ENCODE data around the gene ATP13A1.
"Not testable (repeated sequence)": the region's sequence is repeated elsewhere in the genome, so short reads cannot be mapped to it uniquely, and the experiment has no call there.

The ATP13A1 gene

DNA sequence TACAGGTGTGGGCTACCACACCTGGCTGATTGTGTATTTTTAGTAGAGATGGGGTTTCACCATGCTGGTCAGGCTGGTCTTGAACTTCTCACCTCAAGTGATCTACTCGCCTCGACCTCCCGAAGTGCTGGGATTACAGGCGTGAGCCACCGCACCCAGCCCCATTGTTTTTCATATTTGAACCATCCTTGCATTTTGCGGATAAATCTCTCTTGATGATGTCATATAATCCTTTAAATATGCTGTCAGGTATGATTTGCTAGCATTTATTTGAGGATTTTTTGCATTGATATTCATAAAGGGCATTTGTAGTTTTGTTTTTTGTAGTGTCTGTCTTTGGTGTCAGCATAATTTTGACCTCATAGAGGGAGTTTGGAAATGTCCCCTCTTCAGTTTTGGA is 10.8 kb upstream of the ATP13A1 start:
- DNase-seq (ENCODE audit: low spot score): no peak
- TF ChIP-seq, protein P1, sequence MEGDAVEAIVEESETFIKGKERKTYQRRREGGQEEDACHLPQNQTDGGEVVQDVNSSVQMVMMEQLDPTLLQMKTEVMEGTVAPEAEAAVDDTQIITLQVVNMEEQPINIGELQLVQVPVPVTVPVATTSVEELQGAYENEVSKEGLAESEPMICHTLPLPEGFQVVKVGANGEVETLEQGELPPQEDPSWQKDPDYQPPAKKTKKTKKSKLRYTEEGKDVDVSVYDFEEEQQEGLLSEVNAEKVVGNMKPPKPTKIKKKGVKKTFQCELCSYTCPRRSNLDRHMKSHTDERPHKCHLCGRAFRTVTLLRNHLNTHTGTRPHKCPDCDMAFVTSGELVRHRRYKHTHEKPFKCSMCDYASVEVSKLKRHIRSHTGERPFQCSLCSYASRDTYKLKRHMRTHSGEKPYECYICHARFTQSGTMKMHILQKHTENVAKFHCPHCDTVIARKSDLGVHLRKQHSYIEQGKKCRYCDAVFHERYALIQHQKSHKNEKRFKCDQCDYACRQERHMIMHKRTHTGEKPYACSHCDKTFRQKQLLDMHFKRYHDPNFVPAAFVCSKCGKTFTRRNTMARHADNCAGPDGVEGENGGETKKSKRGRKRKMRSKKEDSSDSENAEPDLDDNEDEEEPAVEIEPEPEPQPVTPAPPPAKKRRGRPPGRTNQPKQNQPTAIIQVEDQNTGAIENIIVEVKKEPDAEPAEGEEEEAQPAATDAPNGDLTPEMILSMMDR (IDR thresholded peaks at IDR 0.05; ENCODE audit: extremely low read depth, missing control alignments): no peak

DNA sequence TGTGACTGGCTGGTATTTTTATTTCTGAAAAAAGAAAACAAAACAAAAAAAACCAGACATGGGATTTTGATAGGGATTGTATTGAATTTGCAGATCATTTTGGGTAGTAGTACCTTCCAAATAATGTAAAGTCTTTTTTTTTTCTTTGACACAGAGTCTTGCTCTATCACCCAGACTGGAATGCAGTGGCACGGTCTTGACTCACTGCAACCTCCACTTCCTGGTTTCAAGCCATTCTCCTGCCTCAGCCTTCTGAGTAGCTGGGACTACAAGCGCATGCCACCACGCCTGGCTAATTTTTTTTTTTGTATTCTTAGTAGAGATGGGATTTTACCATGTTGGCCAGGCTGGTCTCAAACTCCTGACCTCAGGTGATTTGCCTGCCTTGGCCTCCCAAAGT is 9.3 kb upstream of the ATP13A1 start:
- DNase-seq (ENCODE audit: low spot score): no peak
- TF ChIP-seq, protein P1 (IDR thresholded peaks at IDR 0.05; ENCODE audit: extremely low read depth, missing control alignments): no peak

DNA sequence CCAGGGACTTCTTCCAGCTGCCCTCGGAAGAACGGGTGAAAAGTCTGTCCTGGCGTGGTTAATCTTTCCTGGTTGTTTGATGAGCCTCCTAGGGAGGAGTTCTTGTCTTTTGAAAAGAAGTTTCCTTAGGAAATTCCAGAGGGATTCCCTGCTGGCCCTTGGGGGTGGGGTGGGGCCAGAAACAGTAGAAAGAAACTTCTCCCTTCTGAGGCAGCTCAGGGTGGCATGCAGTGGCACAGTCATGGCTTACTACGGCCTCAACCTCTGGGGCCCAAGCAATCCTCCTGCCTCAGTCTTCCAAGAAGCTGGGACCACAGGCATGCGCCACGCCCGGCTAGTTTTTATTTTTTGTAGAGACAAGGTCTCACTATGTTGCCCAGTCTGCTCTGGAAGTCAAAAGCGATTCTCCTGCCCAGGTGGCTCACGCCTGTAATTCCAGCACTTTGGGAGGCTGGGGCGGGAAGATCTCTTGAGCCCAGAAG is 6.6 kb upstream of the ATP13A1 start:
- TF ChIP-seq, protein P1 (IDR thresholded peaks at IDR 0.05; ENCODE audit: extremely low read depth, missing control alignments): no peak
- no peak for DNase-seq (ENCODE audit: low spot score)

DNA sequence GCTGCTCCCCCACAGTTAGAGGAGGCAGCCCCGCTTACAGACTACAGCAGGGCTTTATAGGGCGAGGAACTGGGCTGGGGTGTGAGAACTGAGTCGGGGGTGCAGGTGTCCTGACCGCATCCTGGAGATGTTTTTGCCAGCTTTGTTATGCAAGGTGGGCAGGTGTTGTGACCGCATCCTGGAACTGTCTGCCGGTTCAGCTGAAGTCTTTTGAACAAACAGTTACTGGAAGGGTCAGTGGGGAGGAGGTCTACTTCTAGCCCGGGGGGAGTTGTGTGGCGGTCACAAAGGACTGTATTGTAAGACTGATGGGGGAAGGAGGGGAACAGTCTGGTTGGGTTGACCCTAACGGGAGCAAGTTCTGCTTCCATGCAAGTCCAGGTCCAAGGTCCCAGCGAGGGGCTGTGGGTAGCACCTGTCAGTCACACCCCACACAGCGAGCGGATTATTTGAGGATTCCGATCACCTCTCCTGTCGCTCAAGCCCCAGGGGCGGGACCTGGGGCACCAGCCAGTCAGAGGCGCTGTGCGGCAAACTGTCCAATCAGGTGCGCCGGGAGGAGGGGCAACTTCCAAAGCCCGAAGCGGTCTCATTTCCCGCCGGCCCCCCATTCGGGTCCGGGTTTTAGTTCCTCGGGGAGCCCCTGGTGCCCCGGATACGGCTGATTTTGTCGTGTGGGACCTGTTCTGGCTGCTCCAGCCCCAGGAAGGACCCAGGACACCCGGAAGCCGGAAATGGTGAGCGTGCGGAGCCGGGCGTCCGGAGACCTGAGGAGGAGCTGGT is 4.9 kb upstream of the ATP13A1 start, which contains the start of gene ZNF101:
Gene ZNF101 (plus strand): TSS at position 610 of the 783 bp plus-strand sequence. CDS start 125 bp downstream, at position 735.
- peak; percentile 96 for DNase-seq (ENCODE audit: low spot score)
- TF ChIP-seq, protein P1 (IDR thresholded peaks at IDR 0.05; ENCODE audit: extremely low read depth, missing control alignments): no peak

DNA sequence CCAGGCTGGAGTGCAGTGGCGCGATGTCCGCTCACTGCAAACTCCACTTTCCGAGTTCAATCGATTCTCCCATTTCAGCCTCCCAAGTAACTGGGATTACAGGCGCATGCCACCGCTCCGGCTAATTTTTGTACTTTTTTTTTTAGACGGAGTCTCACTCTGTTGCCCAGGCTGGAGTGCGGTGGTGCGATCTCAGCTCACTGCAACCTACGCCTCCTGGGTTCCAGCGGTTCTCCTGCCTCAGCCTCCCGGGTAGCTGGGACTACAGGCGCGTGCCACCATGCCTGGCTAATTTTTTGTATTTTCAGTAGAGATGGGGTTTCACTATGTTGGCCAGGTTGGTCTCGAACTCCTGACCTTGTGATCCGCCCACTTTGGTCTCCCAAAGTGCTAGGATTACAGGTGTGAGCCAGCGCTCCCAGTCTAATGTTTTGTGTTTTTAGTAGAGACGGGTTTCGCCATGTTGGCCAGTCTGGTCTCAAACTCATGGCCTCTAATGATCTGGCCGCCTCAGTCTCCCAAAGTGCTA is 2.0 kb upstream of the ATP13A1 start:
- DNase-seq (ENCODE audit: low spot score): not testable (repeated sequence)

DNA sequence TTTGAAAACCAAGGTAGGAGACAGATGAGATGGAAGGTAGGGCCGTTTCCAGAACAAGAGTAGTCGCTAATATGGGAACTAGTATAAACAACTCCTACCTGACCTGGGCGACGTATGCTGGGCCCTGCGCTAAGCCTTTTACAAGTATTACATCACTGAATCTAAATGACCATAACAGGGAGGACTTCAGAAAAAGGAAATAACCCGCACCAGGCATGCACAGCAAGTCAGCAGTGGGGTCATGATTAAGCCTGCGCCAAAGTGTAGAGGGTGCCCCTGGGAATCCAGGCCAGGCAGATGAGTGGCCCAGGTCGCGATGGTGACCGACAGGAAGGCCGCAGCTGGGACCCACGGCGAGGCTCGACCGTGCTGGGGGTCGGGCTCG is 613 bp downstream of the ATP13A1 start:
- DNase-seq (ENCODE audit: low spot score): no peak
- TF ChIP-seq, protein P1 (IDR thresholded peaks at IDR 0.05; ENCODE audit: extremely low read depth, missing control alignments): no peak

DNA sequence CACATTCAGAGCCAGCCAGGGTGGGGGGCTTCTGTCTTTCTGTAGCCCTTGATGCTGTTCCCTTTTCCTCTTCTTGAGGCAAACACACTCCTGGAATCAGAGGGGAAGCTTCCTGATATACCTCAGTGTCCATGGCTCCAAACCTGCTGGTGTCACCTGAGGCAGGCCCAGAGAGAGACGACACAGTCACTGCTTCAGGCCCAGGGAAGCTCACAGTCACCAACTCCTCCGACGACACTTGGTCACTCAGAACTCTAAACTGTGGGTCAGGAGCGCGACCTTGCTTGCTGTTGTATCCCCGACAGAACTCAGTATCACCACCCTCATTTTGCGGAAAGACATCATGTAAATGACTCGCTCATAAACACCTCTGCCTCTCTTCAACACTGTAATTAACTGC is 1.1 kb downstream of the ATP13A1 start:
- TF ChIP-seq, protein P1 (IDR thresholded peaks at IDR 0.05; ENCODE audit: extremely low read depth, missing control alignments): no peak
- DNase-seq (ENCODE audit: low spot score): no peak
